GM12865 (cell line): ENCODE data around the gene TFR2.

ENCODE experiments used
- DNase-seq: peaks from one replicate; pipeline ENCODE4 v3.0.0; 2010; ENCODE audit warnings: low read depth
- H3K4me3 ChIP-seq: 2 replicates; pipeline ENCODE4 v1.5.1; 2011; ENCODE audit warnings: mild to moderate bottlenecking, low read depth, low read length, control low read depth
- CTCF ChIP-seq: IDR thresholded peaks from 2 replicates; pipeline ENCODE4 v1.5.1; 2011; ENCODE audit warnings: low read length, control low read depth, low read depth, inconsistent platforms; ENCODE audit not compliant: insufficient read depth; ENCODE audit errors: missing control alignments

The TFR2 gene

GRCh38 chr7:100607111-100607510, 34.2 kb downstream of the TFR2 start:
- DNase-seq, result no peak

GRCh38 chr7:100606313-100606712, 35.0 kb downstream of the TFR2 start:
- TF ChIP-seq CTCF, result no peak
- DNase-seq, result no peak
- no peak overlapping the region for H3K4me3 ChIP-seq

More at GRCh38 chr7:100607111-100607510, 34.2 kb downstream of the TFR2 start:
- no peak for TF ChIP-seq CTCF
- no peak overlapping the region for H3K4me3 ChIP-seq

- no peak for TF ChIP-seq CTCF
- peak overlapping the region; percentile 70 for H3K4me3 ChIP-seq
- no peak for DNase-seq
Observed at GRCh38 chr7:100604976-100605911, 36.1 kb downstream of the TFR2 start.

GRCh38 chr7:100604028-100604975, 37.0 kb downstream of the TFR2 start:
- peak overlapping the region; percentile 70 for H3K4me3 ChIP-seq
- peak; percentile 35 for TF ChIP-seq CTCF
- DNase-seq, result peak; percentile 75

- H3K4me3 ChIP-seq, result peak overlapping the region; percentile 45
- no peak for DNase-seq
- no peak for TF ChIP-seq CTCF
Observed at GRCh38 chr7:100603726-100604027, 37.7 kb downstream of the TFR2 start.

GRCh38 chr7:100602889-100603725, 38.2 kb downstream of the TFR2 start:
- no peak for DNase-seq
- TF ChIP-seq CTCF, result no peak
- no peak overlapping the region for H3K4me3 ChIP-seq
